GM12878 (cell line): ENCODE results near the gene GEMIN7. TPM values are rescaled to one million over a fixed set of nuclear protein-coding genes. Genes with fewer than 3 reads are reported as not detected.

Experiments used
- CHD1 ChIP-seq: IDR thresholded peaks from 2 replicates; pipeline ENCODE4 v1.6.1; 2012; ENCODE audit warnings: low read depth, low read length, improper control_type of control experiment
- CUX1 ChIP-seq: IDR thresholded peaks from 2 replicates; pipeline ENCODE4 v1.6.1; 2012; ENCODE audit warnings: improper control_type of control experiment, low read depth, low read length; ENCODE audit not compliant: insufficient replicate concordance
- HDGF ChIP-seq: fragments of 450-650 bp; IDR thresholded peaks from 2 replicates; pipeline ENCODE4 v1.6.1; 2016; ENCODE audit warnings: antibody characterized with exemption
- IRF5 ChIP-seq: fragments of 450-650 bp; IDR thresholded peaks from 2 replicates; pipeline ENCODE4 v1.6.1; 2017; ENCODE audit warnings: borderline replicate concordance
- MEF2A ChIP-seq: IDR thresholded peaks from 2 replicates; pipeline ENCODE4 v1.6.1; 2011; ENCODE audit warnings: low read depth, mild to moderate bottlenecking, low read length, moderate library complexity; ENCODE audit not compliant: insufficient read depth
- MYC ChIP-seq: IDR thresholded peaks from 2 replicates; pipeline ENCODE4 v1.6.1; 2011; ENCODE audit warnings: mild to moderate bottlenecking, low read length, moderate library complexity, inconsistent platforms; ENCODE audit not compliant: insufficient read depth, insufficient replicate concordance, insufficient read length, severe bottlenecking
- NFXL1 ChIP-seq: fragments of 450-650 bp; IDR thresholded peaks from 2 replicates; pipeline ENCODE4 v1.6.1; 2017; ENCODE audit warnings: antibody characterized with exemption, mild to moderate bottlenecking, borderline replicate concordance
- POLR2A ChIP-seq: IDR thresholded peaks from 2 replicates; pipeline ENCODE4 v1.6.1; 2011; ENCODE audit warnings: low read depth, mild to moderate bottlenecking, low read length
- PRDM15 ChIP-seq: fragments of 450-650 bp; formaldehyde crosslinking; IDR thresholded peaks from 2 replicates; pipeline ENCODE4 v1.4.0; 2020; ENCODE audit warnings: mild to moderate bottlenecking, moderate library complexity
- RB1 ChIP-seq: fragments of 450-650 bp; formaldehyde crosslinking; IDR thresholded peaks from 2 replicates; pipeline ENCODE4 v1.6.1; 2017; ENCODE audit warnings: mild to moderate bottlenecking, borderline replicate concordance
- SIN3A ChIP-seq: IDR thresholded peaks from 2 replicates; pipeline ENCODE4 v1.6.1; 2012; ENCODE audit warnings: low read depth, low read length, improper control_type of control experiment
- SMARCA5 ChIP-seq: fragments of 450-650 bp; IDR thresholded peaks from 2 replicates; pipeline ENCODE4 v1.6.1; 2017; ENCODE audit warnings: mild to moderate bottlenecking
- SPI1 ChIP-seq: IDR thresholded peaks from 2 replicates; pipeline ENCODE4 v1.6.1; 2011; ENCODE audit warnings: low read depth, mild to moderate bottlenecking, low read length, moderate library complexity, borderline replicate concordance; ENCODE audit not compliant: insufficient read depth
- SRF ChIP-seq, 2 experiments: IDR thresholded peaks; 2 replicates each; pipeline ENCODE4 v1.6.1; 2011; ENCODE audit warnings: low read depth in 2 of 2, low read length in 2 of 2, mild to moderate bottlenecking in 1 of 2, moderate library complexity in 1 of 2
- STAT3 ChIP-seq: IDR thresholded peaks from 2 replicates; pipeline ENCODE4 v1.6.1; 2011; ENCODE audit warnings: low read depth, low read length, improper control_type of control experiment
- SUPT20H ChIP-seq: IDR thresholded peaks from 2 replicates; pipeline ENCODE4 v1.6.1; 2011; ENCODE audit warnings: low read depth, mild to moderate bottlenecking, low read length, moderate library complexity, borderline replicate concordance; ENCODE audit not compliant: control insufficient read depth
- TAF1 ChIP-seq: IDR thresholded peaks from 2 replicates; pipeline ENCODE4 v1.6.1; 2011; ENCODE audit warnings: mild to moderate bottlenecking, low read depth, low read length, borderline replicate concordance
- ZNF207 ChIP-seq: fragments of 450-650 bp; IDR thresholded peaks from 2 replicates; pipeline ENCODE4 v1.6.1; 2014; ENCODE audit warnings: antibody characterized with exemption, mild to moderate bottlenecking, borderline replicate concordance
- polyA plus RNA-seq, 11 experiments: library from polyadenylated mRNA; depleted of rRNA in 4 of 11; unstranded in 6 of 11; stranded (reverse) in 5 of 11; fragments of >200 nt; fragmentation: Nextera tagmentation in 4 of 11; fragmentation: Illumina TruSeq in 1 of 11; extraction: Ambion mirVana in 4 of 11; extraction: Trizol in 1 of 11; gene quantifications; 1 replicate in 1 of 11; 2 replicates in 10 of 11; pipeline versions ENCODE4 v1.2.1 to v1.2.3, GENCODE V29; 2011 to 2016; ENCODE audit warnings: inconsistent platforms in 2 of 11, missing spikeins in 2 of 11, low read depth in 1 of 11
- total RNA-seq, 4 experiments: library from RNA; depleted of rRNA in 3 of 4; stranded (reverse); fragments of >200 nt in 3 of 4; fragmentation: Illumina TruSeq in 1 of 4; extraction: Trizol in 1 of 4; gene quantifications; 2 replicates each; pipeline versions ENCODE4 v1.2.1 to v1.2.3, GENCODE V29; 2013 to 2021

Gene GEMIN7
- total and polyA plus RNA-seq, 10 of the 15 experiments (the other 5 are each of a cell fraction or from before 2014, with no cell fraction given), result 21.1 to 76.7 (median 44.9) TPM

GRCh38 chr19:45075301-45076028 lies 3.6 kb upstream of the GEMIN7 start (continued):
- no peak for TF ChIP-seq RB1
- TF ChIP-seq TAF1, result peak; percentile 9; the same call in 1 of the 2 replicates
- TF ChIP-seq SIN3A, result peak; percentile 73
- TF ChIP-seq SMARCA5, result no peak
- TF ChIP-seq STAT3, result no peak
- TF ChIP-seq HDGF, result peak; percentile 97
- TF ChIP-seq MYC, result no peak
- 0 out of 4 replicates have a peak, but pooled peaks of 1 of the 2 experiments have one; percentile 59 for TF ChIP-seq SRF (IDR thresholded peaks at IDR 0.05; ENCODE audit: low read depth in 2 of 2, low read length in 2 of 2)
- peak; percentile 96 for TF ChIP-seq SPI1
- no peak for TF ChIP-seq IRF5
- TF ChIP-seq CHD1, result no peak
- TF ChIP-seq POLR2A, result peak; percentile 65
- no peak for TF ChIP-seq PRDM15 (CRISPR knock-in tag)
- no peak for TF ChIP-seq NFXL1
- TF ChIP-seq MEF2A, result peak; percentile 97
- no peak for TF ChIP-seq SUPT20H
- no peak for TF ChIP-seq CUX1
- TF ChIP-seq ZNF207, result no peak
